SK-N-MC (cell line): Measurements from ENCODE around the gene MERTK.

ENCODE experiments used
- DNase-seq: peaks from one replicate; pipeline ENCODE4 v3.0.0-alpha.2; 2011; ENCODE audit warnings: low read depth, low spot score
- H3K27ac ChIP-seq: fragments of 200-600 bp; sonication (generic); 2 replicates; pipeline ENCODE4 v1.5.1; 2016; ENCODE audit warnings: mixed run types
- H3K36me3 ChIP-seq: fragments of 200-600 bp; sonication (generic); 2 replicates; pipeline ENCODE4 v1.6.1; 2017; ENCODE audit warnings: antibody characterized with exemption, low read length, mixed read lengths; ENCODE audit not compliant: insufficient read depth
- H3K4me3 ChIP-seq: fragments of 200-600 bp; sonication (generic); 2 replicates; pipeline ENCODE4 v1.5.1; 2016
- H3K9ac ChIP-seq: fragments of 200-600 bp; sonication (generic); 2 replicates; pipeline ENCODE4 v1.8.0; 2017; ENCODE audit warnings: mixed run types, mixed read lengths; ENCODE audit not compliant: insufficient read length
- H3K9me3 ChIP-seq: fragments of 200-600 bp; sonication (generic); 2 replicates; pipeline ENCODE4 v1.6.1; 2017; ENCODE audit warnings: low read depth, mild to moderate bottlenecking, antibody characterized with exemption, low read length, moderate library complexity, mixed read lengths
- EZH2 ChIP-seq: fragments of 200-600 bp; sonication (generic); IDR thresholded peaks from one replicate; pipeline ENCODE4 v1.6.1; 2017; ENCODE audit warnings: antibody characterized with exemption
- FOXP2 ChIP-seq: optimal IDR thresholded peaks from 2 replicates; pipeline ENCODE3; 2011; ENCODE audit warnings: mild to moderate bottlenecking, moderate library complexity; ENCODE audit not compliant: insufficient read depth; ENCODE audit errors: extremely low read length, control extremely low read depth
- POLR2AphosphoS5 ChIP-seq: IDR thresholded peaks from 2 replicates; pipeline ENCODE4 v1.6.1; 2012; ENCODE audit warnings: mild to moderate bottlenecking, low read depth, low read length, borderline replicate concordance

The MERTK gene

DNA sequence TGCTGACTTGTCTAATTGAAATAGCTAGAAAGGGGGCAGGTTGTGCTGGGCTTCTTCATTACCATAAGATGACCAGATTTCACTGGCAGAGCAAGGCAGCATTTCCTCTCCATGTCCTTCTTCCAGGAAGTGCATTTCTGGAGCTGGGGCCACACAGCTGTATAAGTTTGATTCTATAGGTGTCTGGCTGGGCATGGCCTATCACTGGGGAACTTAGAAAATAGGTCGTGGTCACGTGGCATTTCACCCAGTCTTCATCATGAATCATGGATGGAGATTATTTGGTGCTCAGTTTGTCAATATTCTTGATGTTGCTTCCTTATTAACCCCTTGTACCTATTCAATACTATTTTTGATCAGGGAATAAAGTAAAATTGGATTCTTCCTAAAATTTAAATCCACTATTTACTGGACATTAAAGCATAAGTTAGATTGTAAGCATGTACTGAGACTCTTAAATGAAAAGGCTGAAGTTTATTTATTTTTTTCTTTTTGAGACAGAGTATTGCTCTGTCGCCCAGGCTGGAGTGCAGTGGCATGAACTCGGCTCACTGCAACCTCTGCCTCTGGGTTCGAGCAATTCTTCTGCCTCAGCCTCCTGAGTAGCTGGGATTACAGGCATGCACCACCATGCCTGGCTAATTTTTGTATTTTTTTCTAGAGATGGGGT is 107.1 kb downstream of the MERTK start:
- H3K27ac ChIP-seq: no peak overlapping the region

DNA sequence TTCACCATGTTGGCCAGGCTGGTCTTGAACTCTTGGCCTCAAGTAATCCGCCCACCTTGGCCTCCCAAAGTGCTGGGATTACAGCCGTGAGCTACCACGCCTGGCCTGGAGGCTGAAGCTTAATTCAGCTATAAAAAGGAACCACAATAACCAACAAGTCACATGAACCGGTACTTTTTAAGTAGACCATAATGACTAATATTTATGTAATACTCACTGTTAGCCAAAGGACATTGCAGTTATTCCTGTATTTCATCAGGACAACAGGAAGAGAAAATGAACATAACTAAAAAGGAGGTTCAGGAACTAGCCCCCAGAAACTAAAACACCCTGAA is 107.6 kb downstream of the MERTK start:
- Histone ChIP-seq H3K9me3 (no peaks in the 10 kb centered on the region), H3K27ac (no peak overlapping the region), H3K9ac (no peak overlapping the region), H3K4me3 (no peak overlapping the region), H3K36me3 (no peaks in the 10 kb centered on the region)
- no peak for DNase-seq
- TF ChIP-seq FOXP2: no peak

More for the DNA sequence above, 107.1 kb downstream of the MERTK start:
- no peak for DNase-seq
- Histone ChIP-seq H3K9me3 (no peaks in the 10 kb centered on the region), H3K4me3 (no peak overlapping the region), H3K9ac (no peak overlapping the region), H3K36me3 (no peaks in the 10 kb centered on the region)
- TF ChIP-seq POLR2AphosphoS5 (no peak), EZH2 (no peak), FOXP2 (no peak)

DNA sequence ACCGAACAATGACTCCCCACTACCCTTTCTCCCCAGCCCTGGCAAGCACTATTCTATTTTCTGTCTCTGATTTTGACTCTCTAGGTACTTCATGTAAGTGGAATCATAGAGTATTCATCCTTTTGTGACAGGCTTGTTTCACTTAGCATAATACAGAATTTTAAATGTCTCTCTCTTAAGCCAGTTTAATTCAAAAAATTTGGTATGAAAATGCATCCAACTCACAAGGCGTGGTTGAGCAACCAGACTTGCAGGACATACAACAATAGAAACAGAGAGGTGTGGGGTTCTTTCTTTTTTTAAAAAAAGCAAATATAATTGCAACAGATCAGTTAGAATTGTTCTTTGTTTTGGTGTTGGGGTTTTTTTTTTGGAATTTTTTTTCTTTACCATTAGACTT is 109.1 kb downstream of the MERTK start:
- Histone ChIP-seq H3K27ac (no peak overlapping the region), H3K9ac (no peak overlapping the region), H3K9me3 (no peaks in the 10 kb centered on the region), H3K4me3 (no peak overlapping the region), H3K36me3 (no peaks in the 10 kb centered on the region)
- DNase-seq: no peak
- TF ChIP-seq EZH2 (no peak), FOXP2 (no peak), POLR2AphosphoS5 (no peak)

DNA sequence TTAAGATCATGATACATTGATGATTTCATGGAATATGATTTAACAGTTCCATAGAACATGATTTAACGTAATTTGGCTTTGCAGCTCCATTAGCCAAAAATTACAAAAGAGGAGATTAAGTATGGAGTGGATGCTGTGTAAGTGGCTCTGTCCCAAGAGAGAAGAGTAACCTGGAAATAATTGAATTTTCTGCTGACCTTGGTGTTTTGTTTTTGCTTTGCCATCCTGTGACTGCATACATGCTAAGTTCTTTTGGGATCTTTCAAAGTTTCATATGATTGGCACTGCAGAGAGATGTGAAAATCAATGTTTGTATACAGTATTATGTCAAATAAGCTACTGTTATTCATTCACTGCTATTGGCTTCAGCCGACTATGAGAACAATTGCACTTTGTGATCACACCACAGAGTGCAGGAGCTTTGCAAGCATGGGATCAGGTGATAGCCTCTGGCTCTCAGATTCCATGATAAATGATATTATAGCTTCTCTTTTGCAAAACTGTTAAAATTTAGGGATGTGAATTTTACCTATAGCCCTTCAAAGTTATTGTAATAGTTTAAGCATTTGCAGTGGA is 110.6 kb downstream of the MERTK start:
- Histone ChIP-seq H3K9me3 (no peaks in the 10 kb centered on the region), H3K36me3 (no peaks in the 10 kb centered on the region), H3K4me3 (no peak overlapping the region), H3K27ac (no peak overlapping the region), H3K9ac (no peak overlapping the region)
- TF ChIP-seq EZH2 (no peak), FOXP2 (no peak), POLR2AphosphoS5 (no peak)
- no peak for DNase-seq

DNA sequence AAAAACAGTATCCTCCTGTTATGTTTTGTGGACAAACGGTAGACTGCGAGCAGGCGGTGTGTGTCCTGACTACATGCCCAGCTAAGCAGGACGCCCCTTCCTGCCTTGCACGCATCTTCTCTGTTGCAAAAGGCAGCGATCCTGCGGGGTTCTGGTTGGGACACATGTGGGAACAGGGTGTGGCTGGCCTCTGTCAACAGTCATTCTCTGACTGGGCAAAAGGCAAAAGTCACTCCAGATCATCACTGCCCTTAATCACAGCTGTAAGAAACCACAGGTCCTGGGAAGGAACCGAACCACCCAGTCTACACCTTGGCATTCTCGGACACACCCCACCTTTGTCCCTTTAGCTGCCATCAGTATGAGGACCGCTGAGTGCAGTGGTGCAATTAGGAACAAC is 112.3 kb downstream of the MERTK start:
- Histone ChIP-seq H3K4me3 (no peak overlapping the region), H3K9ac (no peak overlapping the region), H3K27ac (no peak overlapping the region), H3K36me3 (no peaks in the 10 kb centered on the region), H3K9me3 (no peaks in the 10 kb centered on the region)
- DNase-seq: no peak
- TF ChIP-seq FOXP2: no peak
- TF ChIP-seq POLR2AphosphoS5: no peak
- no peak for TF ChIP-seq EZH2

DNA sequence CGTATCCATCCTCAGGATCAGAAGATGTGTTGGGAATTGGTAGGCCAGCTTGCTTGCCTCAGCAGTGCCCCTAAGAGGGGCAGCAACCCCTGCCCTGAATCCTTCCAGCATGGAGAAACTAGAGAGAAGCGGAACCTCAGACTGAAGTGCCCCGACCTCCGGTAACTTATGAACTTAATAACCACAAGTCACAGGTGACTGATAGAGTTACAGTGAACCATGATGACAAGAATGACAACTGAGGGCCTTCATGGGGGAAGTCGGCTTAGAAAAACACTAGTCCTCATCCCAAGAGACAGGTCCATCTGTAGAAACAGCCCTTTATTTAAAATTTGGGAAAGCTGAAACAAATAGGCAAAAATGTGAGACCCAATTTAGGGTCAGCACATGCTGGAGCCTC is 114.1 kb downstream of the MERTK start:
- H3K27ac ChIP-seq: no peak overlapping the region
- H3K9me3 ChIP-seq: no peaks in the 10 kb centered on the region
- H3K4me3 ChIP-seq: no peak overlapping the region
- no peak for TF ChIP-seq EZH2
- no peak for TF ChIP-seq FOXP2
- no peak for TF ChIP-seq POLR2AphosphoS5
- DNase-seq: no peak
- no peaks in the 10 kb centered on the region for H3K36me3 ChIP-seq
- no peak overlapping the region for H3K9ac ChIP-seq

DNA sequence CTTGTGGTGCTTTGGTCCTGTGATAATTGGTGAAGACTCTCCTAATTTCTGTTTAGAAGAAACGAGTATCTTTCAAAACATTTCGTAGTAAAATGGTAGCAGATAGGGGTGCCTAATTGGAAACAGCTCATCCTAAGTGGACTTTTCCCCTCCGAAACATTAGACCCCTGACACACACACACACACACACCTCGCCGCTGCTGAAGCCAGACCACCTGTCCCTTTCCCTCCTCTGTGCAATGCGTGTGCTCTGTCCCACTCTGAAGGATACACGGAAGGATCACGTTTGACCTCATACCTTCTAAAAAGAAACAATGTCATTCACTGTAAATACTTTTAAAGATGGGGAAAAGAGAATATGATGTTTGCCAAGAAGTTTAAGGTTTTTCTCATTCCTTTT is 120.4 kb downstream of the MERTK start:
- Histone ChIP-seq H3K36me3 (no peaks in the 10 kb centered on the region), H3K9ac (no peak overlapping the region), H3K9me3 (no peaks in the 10 kb centered on the region), H3K4me3 (no peak overlapping the region), H3K27ac (no peak overlapping the region)
- TF ChIP-seq FOXP2 (no peak), EZH2 (no peak), POLR2AphosphoS5 (no peak)
- DNase-seq: no peak

DNA sequence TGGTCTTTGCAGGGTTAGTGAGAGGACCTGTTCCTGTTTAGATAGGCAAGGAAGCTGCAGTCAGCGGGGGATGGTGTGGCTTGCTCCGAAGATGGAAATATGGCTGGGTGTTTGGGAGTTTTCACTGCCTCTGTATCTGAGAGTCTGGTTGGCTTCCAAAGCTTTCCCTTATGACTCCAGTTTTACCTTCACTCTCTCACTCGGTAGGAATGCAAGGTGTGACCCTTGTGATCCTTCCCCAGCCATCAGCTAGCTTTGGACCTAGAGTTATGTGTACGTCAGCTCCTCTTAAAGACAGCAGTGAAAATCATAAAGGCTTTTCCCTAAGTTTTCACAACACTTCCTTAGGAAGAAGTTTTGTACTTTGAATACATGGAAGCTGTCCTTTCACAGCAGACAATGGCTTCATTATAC is 121.2 kb downstream of the MERTK start:
- no peak overlapping the region for H3K27ac ChIP-seq
- H3K9ac ChIP-seq: no peak overlapping the region
- H3K36me3 ChIP-seq: no peaks in the 10 kb centered on the region
- no peak for DNase-seq
- H3K9me3 ChIP-seq: no peaks in the 10 kb centered on the region
- no peak overlapping the region for H3K4me3 ChIP-seq
- TF ChIP-seq POLR2AphosphoS5 (no peak), FOXP2 (no peak), EZH2 (no peak)

DNA sequence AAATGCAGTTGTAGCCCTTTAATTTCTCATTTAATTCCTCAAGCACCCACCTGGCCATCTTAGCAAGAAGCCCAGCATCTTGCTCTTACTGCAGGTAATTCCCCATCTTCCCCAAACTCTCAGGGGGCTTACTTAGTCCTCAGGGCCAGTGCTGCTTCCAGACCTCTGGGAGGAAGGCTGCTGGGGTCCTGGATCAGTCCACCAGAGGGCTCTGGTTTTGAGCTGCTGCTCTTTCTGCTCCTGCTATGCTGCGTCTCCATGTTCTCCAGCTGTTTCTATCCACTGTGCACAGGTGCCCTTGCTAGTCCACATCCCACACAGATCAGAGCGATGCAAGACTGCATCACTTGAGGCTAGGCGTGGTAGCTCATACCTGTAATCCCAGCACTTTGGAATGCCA is 122.2 kb downstream of the MERTK start:
- no peak for DNase-seq

DNA sequence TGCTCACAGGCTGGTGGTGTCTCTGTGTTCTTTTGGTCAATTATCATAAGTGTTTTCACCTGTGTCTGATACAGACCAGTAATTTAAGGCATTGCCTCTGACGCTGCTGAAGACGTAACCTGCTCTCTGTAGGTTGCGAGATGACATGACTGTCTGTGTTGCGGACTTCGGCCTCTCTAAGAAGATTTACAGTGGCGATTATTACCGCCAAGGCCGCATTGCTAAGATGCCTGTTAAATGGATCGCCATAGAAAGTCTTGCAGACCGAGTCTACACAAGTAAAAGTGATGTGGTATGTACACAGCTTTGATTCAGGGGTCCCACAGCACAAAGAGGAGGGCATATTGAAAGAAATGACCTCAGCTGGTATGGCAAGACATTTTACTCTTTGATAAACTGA is 122.9 kb downstream of the MERTK start:
- Histone ChIP-seq H3K4me3 (no peak overlapping the region), H3K36me3 (no peaks in the 10 kb centered on the region), H3K9me3 (no peaks in the 10 kb centered on the region), H3K27ac (no peak overlapping the region), H3K9ac (no peak overlapping the region)
- no peak for DNase-seq
- TF ChIP-seq POLR2AphosphoS5: no peak
- no peak for TF ChIP-seq FOXP2
- TF ChIP-seq EZH2: no peak

More for the DNA sequence above, 122.2 kb downstream of the MERTK start:
- Histone ChIP-seq H3K4me3 (no peak overlapping the region), H3K9me3 (no peaks in the 10 kb centered on the region), H3K27ac (no peak overlapping the region), H3K9ac (no peak overlapping the region), H3K36me3 (no peaks in the 10 kb centered on the region)
- TF ChIP-seq FOXP2: no peak
- TF ChIP-seq POLR2AphosphoS5: no peak
- no peak for TF ChIP-seq EZH2
